ENCODE data around the gene FAM131A.

The FAM131A gene

GRCh38 chr3:184379358-184380184, 42.2 kb downstream of the FAM131A start, which contains the start of gene CHRD:
CHRD (plus strand) TSS chr3:184380054; CDS start chr3:184380319, 265 bp downstream.
- DNase-seq, result no peak

- DNase-seq, result no peak
Measured at GRCh38 chr3:184380185-184380626, 42.8 kb downstream of the FAM131A start.

- DNase-seq, result no peak
Measured at GRCh38 chr3:184380627-184381260, 43.3 kb downstream of the FAM131A start.

GRCh38 chr3:184381261-184382224, 44.1 kb downstream of the FAM131A start:
- no peak for DNase-seq

GRCh38 chr3:184382326-184383032, 45.1 kb downstream of the FAM131A start:
- no peak for DNase-seq

GRCh38 chr3:184383033-184383740, 45.8 kb downstream of the FAM131A start:
- DNase-seq, result no peak

GRCh38 chr3:184384342-184384741, 46.9 kb downstream of the FAM131A start:
- no peak for DNase-seq

- DNase-seq, result no peak
Measured at GRCh38 chr3:184384856-184385422, 47.5 kb downstream of the FAM131A start.

- no peak for DNase-seq
Measured at GRCh38 chr3:184386047-184386806, 48.8 kb downstream of the FAM131A start.

GRCh38 chr3:184387174-184387714, 49.8 kb downstream of the FAM131A start:
- DNase-seq, result no peak

- no peak for DNase-seq
Measured at GRCh38 chr3:184388164-184388935, 51.0 kb downstream of the FAM131A start.

- DNase-seq, result no peak
Measured at GRCh38 chr3:184388936-184389230, 51.5 kb downstream of the FAM131A start.

GRCh38 chr3:184389384-184389783, 52.0 kb downstream of the FAM131A start:
- no peak for DNase-seq

- DNase-seq, result no peak
Measured at GRCh38 chr3:184389935-184390528, 52.6 kb downstream of the FAM131A start.

- no peak for DNase-seq
Measured at GRCh38 chr3:184391266-184391665, 53.9 kb downstream of the FAM131A start.

- no peak for DNase-seq
Measured at GRCh38 chr3:184395320-184395660, 57.9 kb downstream of the FAM131A start.

Measured in NCI-H1048 (cell line).